ENCODE results near the gene NKAPD1.
A peak's percentile ranks its signal among the peaks of the same experiment; 100 is the strongest.
"Not testable (repeated sequence)": the region's sequence is repeated elsewhere in the genome, so short reads cannot be mapped to it uniquely, and the experiment has no call there.

Gene NKAPD1

DNA sequence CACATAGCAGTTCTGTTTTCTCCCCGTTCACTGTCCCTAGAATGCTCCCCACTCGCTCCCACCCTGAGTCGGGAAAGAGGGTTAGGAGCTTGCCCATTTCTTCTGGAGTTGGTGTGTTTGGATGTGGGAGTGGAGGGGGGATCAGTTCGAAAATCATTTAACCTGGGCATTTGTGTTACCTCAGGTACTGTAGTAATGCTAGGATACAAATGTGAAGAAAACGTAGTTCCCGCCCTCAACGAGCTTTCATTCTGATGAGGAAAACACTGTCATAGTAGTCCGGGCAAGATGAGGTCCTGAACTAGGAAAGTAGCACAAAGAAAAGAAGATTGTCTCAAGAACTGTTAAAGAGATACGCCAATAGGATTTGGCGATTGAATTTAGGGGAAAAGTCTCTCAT lies 13.1 kb downstream of the NKAPD1 start:
- no peak for DNase-seq

DNA sequence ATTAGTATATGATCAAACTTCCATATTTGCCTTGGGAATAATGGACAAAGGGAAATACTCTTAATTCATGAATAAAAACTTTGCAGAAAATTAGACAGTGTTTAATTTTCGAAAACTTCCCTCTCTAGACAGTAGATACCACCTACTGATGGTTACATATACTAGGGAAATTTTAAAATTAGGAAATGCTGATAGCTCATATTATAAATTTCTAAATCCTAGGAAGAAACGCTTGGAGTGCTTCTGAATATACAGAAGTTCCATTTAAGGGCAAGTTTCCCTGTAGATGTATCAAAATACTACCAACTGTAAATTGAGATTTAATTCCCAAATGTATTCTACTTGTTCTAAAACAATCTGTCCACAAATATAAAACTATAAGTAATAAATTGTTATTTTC lies 21.2 kb downstream of the NKAPD1 start:
- not testable (repeated sequence) for DNase-seq

DNA sequence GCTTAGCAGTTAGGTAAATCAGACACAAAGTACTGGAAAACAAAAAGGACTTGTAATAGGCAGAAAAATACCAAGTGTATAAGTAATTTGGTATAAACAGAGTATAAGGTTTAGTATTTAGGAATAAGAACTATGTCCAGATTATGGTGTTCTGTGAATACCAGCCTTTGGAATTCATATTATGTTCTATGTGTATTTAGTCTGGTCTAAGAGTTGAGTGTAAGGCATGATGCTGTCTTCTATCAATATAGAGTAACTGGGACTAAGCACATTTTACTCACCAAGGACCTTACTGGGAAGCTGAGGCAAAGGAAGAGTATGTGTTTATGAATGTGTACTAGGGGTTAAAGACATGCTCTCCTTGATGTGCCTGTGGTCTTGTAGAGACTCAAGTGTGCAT lies 22.1 kb downstream of the NKAPD1 start:
- DNase-seq, result no peak

DNA sequence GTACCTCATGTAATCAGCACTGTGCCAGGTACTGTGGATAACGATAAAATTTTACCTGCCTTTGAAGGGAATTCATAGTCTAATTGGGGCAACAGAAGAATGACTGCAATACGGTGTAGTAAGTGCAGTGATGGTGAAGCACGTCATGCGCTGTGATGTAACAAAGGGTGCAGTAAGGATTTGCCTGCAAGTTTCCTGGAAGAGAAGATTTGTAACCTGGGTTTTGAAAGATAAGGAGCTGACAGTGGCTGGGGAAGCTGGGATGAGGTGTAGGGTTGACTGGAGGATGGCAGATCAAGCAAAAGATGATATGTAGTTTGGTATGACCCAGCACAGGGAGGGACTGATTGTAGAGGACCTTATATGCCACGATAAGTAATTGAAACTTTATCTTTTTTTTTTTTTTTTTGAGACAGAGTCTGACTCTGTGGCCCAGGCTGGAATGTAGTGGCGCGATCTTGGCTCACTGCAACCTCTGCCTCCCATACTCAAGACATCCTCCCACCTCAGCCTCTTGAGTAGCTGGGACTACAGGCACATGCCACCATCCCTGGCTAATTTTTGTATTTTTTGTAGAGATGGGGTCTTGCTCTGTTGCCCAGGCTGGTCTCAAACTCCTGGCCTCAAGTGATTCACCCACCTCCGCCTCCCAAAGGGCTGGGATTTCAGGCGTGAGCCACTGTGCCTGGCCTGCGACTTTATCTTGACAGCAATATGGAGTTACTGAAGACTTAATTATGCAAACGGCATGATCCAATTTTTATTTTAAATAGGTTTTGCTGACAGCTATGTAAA lies 23.8 kb downstream of the NKAPD1 start:
- DNase-seq, result no peak

DNA sequence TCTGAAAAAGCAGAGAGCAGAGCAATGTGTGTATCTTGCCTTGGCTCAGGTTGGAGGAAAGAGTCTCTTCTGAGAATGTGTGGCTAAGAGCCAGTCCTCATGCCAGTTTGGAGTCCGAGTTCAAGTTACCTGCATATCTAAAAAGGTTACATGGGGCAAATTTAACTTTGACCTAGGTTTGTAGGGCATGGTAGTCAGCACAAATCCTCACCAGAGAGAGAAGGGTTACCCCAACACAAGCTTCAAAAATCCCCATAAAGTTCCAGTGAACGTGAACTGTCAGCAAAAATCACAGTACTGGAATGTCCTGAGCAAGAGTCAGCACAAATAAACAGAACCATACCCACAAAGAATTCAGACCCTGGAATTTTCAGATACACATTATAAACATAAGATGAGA lies 26.4 kb downstream of the NKAPD1 start:
- no peak for DNase-seq

DNA sequence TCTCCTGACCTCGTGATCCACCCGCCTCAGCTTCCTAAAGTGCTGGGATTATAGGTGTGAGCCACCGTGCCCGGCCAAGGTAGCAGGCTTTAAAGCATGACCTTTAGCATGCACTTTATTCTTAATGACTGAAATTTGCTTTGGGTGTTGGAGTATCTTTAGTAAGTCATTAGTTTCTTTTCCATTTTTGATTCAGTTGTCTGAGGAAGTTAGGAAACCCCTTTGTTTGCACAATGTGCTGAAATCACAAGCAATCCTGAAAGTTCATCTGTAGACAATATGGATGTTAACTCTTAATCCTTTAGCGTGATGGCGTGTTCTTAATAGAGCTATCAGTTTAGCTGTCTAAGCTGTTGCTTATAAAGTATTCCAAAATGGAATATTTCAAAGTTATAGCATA lies 29.3 kb downstream of the NKAPD1 start:
- no peak for DNase-seq

DNA sequence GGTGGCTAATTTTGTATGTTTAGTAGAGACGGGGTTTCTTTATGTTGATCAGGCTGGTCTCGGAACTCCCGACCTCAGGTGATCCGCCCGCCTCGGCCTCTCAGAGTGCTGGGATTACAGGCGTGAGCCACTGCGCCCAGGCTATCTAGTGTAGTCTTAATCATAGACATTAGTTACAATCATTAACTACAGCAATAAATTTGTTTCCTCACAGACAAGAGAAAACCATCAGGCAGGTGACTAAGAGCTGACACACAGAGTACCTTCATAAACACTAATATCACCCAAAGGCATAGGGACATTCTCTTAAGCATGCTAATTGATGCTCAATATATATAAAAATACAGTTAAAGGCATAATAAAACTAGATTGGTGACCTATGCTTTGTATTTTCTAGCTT lies 32.0 kb downstream of the NKAPD1 start:
- no peak for DNase-seq

DNA sequence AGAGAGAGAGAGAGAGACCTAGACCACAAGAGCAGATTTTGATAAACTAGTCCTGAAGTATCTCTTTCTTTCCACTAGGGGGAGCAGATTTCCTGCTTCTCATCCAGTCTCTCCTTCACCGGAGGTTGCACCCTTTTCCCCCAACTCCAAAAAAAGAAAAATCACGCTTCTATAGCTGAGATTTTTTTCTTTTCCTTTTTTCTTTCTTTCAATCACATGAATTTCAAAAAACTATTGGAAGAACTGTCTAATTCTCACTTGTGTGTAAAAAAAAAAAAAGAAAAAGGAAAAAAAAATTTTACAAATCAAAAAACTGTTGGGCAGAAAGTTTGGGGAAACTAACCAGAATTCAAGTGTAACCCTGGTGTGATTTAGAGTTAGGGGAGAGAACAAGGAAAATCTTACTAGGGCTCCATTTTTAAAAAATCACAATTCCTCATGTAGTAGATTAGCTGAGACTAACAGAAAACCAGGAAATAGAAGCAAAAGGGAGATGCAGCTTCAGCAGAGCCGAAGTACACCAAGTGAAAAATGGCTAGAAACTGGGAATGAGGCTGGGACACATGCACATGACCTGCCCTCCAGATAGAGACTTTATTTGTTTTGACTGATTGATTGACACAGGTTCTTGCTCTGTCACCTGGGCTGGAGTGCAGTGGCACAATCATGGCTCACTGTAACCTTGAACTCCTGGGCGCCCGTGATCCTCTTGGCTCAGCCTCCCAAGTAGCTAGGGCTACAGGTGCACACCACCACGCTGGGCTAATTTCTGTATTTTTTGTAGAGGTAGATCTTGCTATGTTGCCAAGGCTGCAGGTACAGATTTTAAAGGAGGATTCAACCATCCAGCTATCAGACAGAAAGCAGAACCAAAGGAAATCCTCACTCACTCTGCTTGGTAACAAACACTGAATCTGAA lies 39.7 kb downstream of the NKAPD1 start:
- DNase-seq, result peak; percentile 58

DNA sequence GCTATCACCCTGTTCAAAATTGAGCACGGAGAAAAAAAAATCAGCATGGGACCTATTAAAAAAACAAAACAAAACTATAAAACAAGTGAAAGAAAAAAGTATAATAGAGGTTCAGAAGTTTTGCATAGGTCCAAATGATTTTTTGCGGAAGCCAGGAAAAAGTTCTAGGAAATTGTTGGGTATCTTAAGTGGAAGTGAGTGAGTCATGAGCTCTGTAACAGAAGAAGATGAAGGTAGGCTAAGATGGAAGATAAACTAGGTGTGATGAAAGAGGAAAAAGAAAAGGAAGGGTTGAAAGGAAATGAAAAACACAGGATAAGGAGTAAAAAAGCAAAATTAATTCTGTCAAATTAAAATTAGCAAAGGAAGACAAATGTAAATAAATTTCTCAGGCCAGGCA lies 40.4 kb downstream of the NKAPD1 start:
- DNase-seq, result no peak

DNA sequence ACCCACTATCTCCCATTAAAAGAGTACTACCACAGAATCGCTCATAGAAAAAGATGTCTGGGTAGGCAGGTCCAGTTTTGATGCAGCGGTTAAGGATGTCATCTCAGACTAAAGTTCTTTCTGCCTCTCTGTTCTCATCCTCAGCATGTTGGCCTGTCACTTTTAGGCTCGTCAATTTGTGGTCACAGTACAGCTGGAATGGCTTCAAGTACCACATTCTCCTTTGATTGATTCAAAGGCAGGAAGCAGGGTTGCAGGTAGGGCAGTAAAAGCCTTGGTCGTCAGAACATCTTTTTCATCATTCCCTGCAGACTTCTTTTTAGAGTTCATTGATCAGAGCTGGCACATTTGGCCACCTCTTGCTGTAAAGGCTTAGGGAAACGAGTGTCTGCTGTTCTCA lies 41.3 kb downstream of the NKAPD1 start:
- no peak for DNase-seq

DNA sequence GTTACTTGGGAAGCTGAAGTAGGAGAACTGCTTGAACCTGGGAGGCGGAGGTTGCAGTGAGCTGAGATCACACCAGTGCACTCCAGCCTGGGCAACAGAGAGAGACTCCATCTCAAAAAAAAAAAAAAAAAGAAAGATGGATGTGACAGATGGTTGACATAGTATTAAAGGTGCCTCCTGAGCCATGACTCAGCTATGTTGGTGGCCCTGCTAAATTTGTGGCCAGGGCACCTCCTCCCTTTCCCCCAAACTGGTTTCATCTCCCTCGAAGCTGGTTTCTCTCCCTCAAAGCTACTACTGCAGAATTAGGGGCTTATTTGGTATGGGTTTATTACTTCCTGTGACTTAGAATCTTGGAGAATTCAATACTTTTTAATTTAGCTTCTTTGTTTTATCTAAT lies 44.1 kb downstream of the NKAPD1 start:
- DNase-seq, result no peak

DNA sequence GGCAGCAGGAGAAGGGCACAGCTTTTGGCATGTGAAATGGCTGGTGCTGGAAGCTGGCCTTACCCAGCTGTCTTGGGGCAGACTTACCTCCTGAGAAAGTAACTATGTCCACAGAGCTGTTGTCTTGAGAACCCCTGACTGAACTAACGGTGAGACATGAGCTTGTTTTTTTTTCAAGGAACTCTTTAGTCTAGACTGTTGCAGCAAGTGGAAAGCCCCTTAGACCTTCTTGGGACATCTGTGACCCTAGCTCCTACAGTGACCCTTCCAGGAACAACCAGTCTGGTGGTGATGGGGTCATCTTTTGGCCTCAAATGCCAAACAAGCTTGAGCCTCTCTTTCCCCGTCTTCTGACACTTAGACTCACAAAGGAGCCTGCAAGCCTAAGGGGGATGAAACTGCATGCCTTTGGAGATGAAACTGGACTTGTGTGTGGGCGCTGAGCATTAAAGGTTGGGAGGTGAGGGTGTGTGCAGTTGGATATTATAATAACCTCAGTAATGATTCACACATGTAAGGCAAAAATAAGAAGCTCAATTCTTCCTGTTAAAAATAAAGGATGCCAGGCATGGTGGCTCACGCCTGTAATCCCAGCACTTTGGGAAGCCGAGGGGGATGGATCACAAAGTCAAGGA lies 48.0 kb downstream of the NKAPD1 start:
- no peak for DNase-seq

DNA sequence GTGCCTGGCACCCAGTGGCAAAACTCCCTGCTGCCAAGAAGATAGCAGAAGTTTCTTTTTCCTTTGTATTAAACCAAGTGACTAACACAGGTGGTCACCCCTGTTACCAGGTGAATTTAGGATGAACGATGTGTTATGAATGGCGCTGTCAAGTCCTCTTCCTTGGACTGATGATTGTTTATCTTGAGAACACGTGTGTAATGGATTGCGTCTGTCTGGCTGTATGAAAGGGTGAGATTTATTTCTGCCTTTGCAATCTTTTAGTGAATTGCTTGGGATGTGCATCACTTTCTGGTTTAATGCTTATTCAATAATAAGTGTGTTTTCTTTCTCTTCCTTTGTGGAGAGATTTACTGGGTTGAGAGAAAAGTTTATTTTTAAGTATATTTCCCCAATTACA lies 49.0 kb downstream of the NKAPD1 start:
- no peak for DNase-seq

DNA sequence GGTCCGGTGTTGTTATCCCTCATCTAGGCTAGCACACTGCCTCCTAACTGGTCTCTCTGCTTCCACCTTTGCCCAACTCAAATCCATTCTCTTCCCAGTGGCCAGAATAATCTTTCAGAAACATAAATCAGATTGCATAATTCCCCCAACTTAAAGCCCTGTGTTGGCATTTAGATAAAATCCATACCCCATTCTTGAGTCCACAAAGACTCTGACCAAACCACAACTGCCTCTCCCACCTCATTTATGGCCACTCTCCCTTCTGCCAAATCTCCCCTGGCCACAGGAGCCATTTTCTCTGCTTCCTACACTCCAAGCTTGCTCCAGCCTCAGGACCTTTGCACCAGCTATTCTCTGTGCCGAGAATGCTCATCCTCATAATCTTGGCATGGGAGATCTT lies 53.0 kb downstream of the NKAPD1 start:
- no peak for DNase-seq

DNA sequence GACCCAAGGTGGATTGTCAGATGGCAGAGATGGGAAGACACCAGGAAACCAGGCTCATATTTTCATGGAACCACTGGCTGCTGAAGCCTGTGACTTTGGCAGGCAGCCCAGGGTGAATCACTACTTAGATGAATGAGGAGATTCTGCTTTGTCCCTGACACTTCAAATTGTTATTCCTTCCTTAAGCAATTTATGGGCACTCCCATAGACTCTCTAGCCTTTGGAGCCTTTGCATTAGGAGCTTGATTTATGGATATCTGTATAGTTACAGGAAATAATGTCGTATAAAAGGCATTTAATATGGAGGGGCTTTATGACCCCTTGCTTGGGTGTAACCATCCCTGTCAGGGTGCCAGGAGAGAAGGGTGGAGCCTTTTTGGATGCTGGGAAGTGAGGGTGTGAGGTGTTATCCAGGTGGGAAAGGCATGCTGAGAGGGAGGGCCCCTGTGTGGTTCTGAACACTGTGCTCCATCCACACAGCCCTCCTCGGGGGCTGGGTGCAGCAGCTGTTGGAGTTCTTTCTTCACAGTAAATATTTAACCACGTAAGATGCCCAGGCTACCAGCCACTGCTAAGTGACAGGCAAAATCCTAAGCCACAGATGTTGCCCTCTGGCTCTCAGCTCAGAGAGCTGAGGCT lies 54.5 kb downstream of the NKAPD1 start:
- DNase-seq, result peak; percentile 41

DNA sequence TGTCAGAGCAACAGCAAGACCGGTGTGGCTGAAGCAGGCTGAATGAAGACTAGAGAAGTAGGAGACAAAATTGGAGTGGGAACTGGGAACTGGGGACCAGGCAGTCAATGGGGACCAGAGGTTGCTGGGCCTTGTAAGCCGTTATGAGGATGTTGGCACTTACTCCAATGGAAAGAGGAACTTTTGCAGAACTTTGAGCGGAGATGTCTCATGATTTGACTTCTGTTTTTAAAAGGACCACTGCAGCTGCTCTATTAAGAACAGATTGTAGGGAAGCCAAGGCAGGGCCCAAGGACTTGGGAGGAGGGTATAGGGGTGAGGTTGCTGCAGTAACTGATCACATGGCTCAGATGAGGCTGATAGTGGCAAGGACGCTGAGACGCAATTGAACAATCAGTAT lies 55.6 kb downstream of the NKAPD1 start:
- DNase-seq, result no peak

DNA sequence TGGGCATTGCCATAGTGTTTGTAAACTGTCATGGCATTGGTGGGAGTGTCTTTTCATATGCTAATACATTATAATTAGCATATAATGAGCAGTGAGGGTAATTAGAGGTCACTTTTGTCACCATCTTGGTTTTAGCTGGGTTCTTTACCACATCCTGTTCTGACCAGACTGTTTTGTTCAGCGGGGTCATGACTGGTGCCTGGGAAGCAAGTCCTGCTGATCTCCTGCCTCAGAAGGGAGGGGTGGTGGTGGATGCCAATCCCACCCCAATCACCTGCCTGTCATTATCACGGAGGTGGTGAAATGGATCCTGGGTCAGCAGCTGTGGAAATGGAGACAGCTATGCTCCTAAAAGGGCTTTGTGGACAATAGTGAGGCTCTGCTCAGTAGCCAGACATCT lies 58.6 kb downstream of the NKAPD1 start:
- no peak for DNase-seq

DNA sequence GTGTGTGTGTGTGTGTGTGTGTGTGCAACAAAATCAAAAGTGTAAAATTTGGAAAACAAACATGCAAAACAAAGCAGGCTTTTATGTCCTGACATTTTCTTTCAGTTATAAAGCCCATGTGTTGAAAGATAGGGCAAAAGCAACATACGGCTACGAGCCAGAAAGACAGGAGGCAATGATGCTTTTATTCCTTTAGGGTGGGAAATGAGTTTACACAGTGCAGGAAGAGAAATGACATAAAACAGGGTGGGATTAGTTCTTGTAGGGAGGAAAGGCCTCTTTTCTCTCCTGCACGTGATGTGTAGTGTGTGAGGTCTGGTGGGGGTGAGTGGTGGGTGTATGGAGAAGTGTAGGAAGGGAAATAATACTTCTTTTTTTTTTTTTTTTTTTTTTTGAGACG lies 60.4 kb downstream of the NKAPD1 start:
- DNase-seq, result no peak

Data from NCI-H446 treated with DMSO at 0.1 percent for 48 hours (cell line).